HG03342 (cell line): ENCODE data around the gene CCT8.
"Not testable (repeated sequence)": the region's sequence is repeated elsewhere in the genome, so short reads cannot be mapped to it uniquely, and the experiment has no call there.

Experiments used
- ATAC-seq: cut with Tn5 transposase; IDR thresholded peaks from one replicate; pipeline ENCODE4 v1.9.1; 2021; ENCODE audit warnings: mild to moderate bottlenecking, moderate library complexity; ENCODE audit not compliant: unreplicated experiment

CCT8 gene

GRCh38 chr21:29024474-29025327 is 48.7 kb downstream of the CCT8 start, which contains the start of gene USP16:
Gene USP16, plus strand, starts transcription at chr21:29024668. Its CDS starts 3,246 bp downstream, at chr21:29027914.
- ATAC-seq: peak; percentile 96

- ATAC-seq: no peak
These were observed 51.3 kb downstream of the CCT8 start for GRCh38 chr21:29022166-29022565.

- peak; percentile 4 for ATAC-seq
These were observed 54.9 kb downstream of the CCT8 start for GRCh38 chr21:29018540-29018939.

GRCh38 chr21:29017639-29018237 is 55.7 kb downstream of the CCT8 start:
- no peak for ATAC-seq

GRCh38 chr21:29011236-29011635 is 62.2 kb downstream of the CCT8 start:
- not testable (repeated sequence) for ATAC-seq

- ATAC-seq: no peak
These were observed 65.1 kb downstream of the CCT8 start for GRCh38 chr21:29008367-29008766.

- ATAC-seq: no peak
These were observed 65.6 kb downstream of the CCT8 start for GRCh38 chr21:29007810-29008209.

GRCh38 chr21:29007135-29007534 is 66.3 kb downstream of the CCT8 start:
- ATAC-seq: no peak
